ENCODE results near the gene LMF1.

The LMF1 gene

GRCh38 chr16:924063-924462, 46.7 kb downstream of the LMF1 start:
- DNase-seq: no peak

- DNase-seq: no peak
Observed at GRCh38 chr16:923184-923583, 47.6 kb downstream of the LMF1 start.

GRCh38 chr16:922051-922450, 48.7 kb downstream of the LMF1 start:
- no peak for DNase-seq

- DNase-seq: no peak
Observed at GRCh38 chr16:921321-921905, 49.4 kb downstream of the LMF1 start.

- no peak for DNase-seq
Observed at GRCh38 chr16:920717-921116, 50.1 kb downstream of the LMF1 start.

- DNase-seq: no peak
Observed at GRCh38 chr16:920051-920681, 50.6 kb downstream of the LMF1 start.

GRCh38 chr16:919658-920050, 51.1 kb downstream of the LMF1 start:
- no peak for DNase-seq

GRCh38 chr16:918741-919657, 51.8 kb downstream of the LMF1 start:
- no peak for DNase-seq

- no peak for DNase-seq
Observed at GRCh38 chr16:918068-918467, 52.7 kb downstream of the LMF1 start.

GRCh38 chr16:917591-918061, 53.2 kb downstream of the LMF1 start:
- DNase-seq: no peak

- no peak for DNase-seq
Observed at GRCh38 chr16:916035-916799, 54.6 kb downstream of the LMF1 start.

- DNase-seq: no peak
Observed at GRCh38 chr16:915546-915945, 55.2 kb downstream of the LMF1 start.

- no peak for DNase-seq
Observed at GRCh38 chr16:914440-914839, 56.3 kb downstream of the LMF1 start.

- no peak for DNase-seq
Observed at GRCh38 chr16:913817-914439, 56.9 kb downstream of the LMF1 start.

- DNase-seq: no peak
Observed at GRCh38 chr16:912684-913613, 57.8 kb downstream of the LMF1 start.

GRCh38 chr16:912322-912683, 58.5 kb downstream of the LMF1 start:
- no peak for DNase-seq

GRCh38 chr16:911604-912321, 59.0 kb downstream of the LMF1 start:
- no peak for DNase-seq

GRCh38 chr16:911101-911500, 59.7 kb downstream of the LMF1 start:
- no peak for DNase-seq

GRCh38 chr16:910181-910580, 60.6 kb downstream of the LMF1 start:
- no peak for DNase-seq

GRCh38 chr16:909281-910000, 61.3 kb downstream of the LMF1 start:
- no peak for DNase-seq
